ENCODE results near the gene CAPN6.

CAPN6 gene

DNA sequence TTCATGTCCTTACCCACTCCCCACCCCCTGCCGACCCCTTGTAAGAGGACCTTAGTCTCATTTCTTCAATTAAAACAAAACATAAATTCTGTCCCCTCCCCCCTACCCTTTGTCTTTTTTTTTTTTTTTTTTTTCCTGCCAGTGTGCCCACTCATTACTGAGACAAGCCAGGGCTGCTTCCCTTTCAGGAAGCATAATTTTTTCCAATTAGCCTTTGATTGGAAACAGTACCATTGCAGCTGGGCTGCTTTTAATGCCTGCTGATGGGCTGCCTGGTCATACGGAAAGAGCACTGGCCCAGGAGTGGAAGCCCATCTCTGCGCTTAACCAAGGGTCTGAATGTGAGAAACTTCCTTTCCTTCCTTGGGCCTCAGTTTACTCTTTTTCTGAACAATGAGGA is 18.6 kb upstream of the CAPN6 start:
- no peak overlapping the region for H3K4me3 ChIP-seq (replicated peaks; ENCODE audit: insufficient read depth, low read length)
- no peak overlapping the region for H3K27ac ChIP-seq (replicated peaks)

GRCh38 chrX:111284631-111285293 is 14.5 kb upstream of the CAPN6 start:
- TF ChIP-seq POLR2AphosphoS5 (IDR thresholded peaks at IDR 0.05; ENCODE audit: low read depth) (no peak), GABPA (IDR thresholded peaks at IDR 0.05; ENCODE audit: low read depth) (no peak), SPI1 (IDR thresholded peaks at IDR 0.05; ENCODE audit: borderline replicate concordance, low read depth) (no peak)
- TF ChIP-seq, protein P1, sequence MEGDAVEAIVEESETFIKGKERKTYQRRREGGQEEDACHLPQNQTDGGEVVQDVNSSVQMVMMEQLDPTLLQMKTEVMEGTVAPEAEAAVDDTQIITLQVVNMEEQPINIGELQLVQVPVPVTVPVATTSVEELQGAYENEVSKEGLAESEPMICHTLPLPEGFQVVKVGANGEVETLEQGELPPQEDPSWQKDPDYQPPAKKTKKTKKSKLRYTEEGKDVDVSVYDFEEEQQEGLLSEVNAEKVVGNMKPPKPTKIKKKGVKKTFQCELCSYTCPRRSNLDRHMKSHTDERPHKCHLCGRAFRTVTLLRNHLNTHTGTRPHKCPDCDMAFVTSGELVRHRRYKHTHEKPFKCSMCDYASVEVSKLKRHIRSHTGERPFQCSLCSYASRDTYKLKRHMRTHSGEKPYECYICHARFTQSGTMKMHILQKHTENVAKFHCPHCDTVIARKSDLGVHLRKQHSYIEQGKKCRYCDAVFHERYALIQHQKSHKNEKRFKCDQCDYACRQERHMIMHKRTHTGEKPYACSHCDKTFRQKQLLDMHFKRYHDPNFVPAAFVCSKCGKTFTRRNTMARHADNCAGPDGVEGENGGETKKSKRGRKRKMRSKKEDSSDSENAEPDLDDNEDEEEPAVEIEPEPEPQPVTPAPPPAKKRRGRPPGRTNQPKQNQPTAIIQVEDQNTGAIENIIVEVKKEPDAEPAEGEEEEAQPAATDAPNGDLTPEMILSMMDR (IDR thresholded peaks at IDR 0.05; ENCODE audit: insufficient read depth, low read length), result no peak
- TF ChIP-seq, protein P2, sequence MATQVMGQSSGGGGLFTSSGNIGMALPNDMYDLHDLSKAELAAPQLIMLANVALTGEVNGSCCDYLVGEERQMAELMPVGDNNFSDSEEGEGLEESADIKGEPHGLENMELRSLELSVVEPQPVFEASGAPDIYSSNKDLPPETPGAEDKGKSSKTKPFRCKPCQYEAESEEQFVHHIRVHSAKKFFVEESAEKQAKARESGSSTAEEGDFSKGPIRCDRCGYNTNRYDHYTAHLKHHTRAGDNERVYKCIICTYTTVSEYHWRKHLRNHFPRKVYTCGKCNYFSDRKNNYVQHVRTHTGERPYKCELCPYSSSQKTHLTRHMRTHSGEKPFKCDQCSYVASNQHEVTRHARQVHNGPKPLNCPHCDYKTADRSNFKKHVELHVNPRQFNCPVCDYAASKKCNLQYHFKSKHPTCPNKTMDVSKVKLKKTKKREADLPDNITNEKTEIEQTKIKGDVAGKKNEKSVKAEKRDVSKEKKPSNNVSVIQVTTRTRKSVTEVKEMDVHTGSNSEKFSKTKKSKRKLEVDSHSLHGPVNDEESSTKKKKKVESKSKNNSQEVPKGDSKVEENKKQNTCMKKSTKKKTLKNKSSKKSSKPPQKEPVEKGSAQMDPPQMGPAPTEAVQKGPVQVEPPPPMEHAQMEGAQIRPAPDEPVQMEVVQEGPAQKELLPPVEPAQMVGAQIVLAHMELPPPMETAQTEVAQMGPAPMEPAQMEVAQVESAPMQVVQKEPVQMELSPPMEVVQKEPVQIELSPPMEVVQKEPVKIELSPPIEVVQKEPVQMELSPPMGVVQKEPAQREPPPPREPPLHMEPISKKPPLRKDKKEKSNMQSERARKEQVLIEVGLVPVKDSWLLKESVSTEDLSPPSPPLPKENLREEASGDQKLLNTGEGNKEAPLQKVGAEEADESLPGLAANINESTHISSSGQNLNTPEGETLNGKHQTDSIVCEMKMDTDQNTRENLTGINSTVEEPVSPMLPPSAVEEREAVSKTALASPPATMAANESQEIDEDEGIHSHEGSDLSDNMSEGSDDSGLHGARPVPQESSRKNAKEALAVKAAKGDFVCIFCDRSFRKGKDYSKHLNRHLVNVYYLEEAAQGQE (IDR thresholded peaks at IDR 0.05; ENCODE audit: insufficient replicate concordance, low read depth), result no peak
- no peak for DNase-seq (ENCODE audit: low read depth in 1 of 2, low spot score in 1 of 2)
- no peak overlapping the region for H3K4me3 ChIP-seq (replicated peaks; ENCODE audit: insufficient read depth, low read length)
- H3K27me3 ChIP-seq (ENCODE audit: insufficient read depth, poor library complexity, severe bottlenecking), result peaks cover 2% of the 10 kb centered on the region
- no peak overlapping the region for H3K27ac ChIP-seq (replicated peaks)

More for the DNA sequence above, 18.6 kb upstream of the CAPN6 start:
- no peaks in the 10 kb centered on the region for H3K27me3 ChIP-seq (ENCODE audit: insufficient read depth, poor library complexity, severe bottlenecking)
- no peak for DNase-seq (ENCODE audit: low read depth in 1 of 2, low spot score in 1 of 2)
- no peak for TF ChIP-seq POLR2AphosphoS5 (IDR thresholded peaks at IDR 0.05; ENCODE audit: low read depth)

GRCh38 chrX:111283446-111283845 is 13.2 kb upstream of the CAPN6 start:
- TF ChIP-seq POLR2AphosphoS5 (IDR thresholded peaks at IDR 0.05; ENCODE audit: low read depth) (no peak), SPI1 (IDR thresholded peaks at IDR 0.05; ENCODE audit: borderline replicate concordance, low read depth) (no peak), GABPA (IDR thresholded peaks at IDR 0.05; ENCODE audit: low read depth) (no peak)
- TF ChIP-seq, protein P1 (IDR thresholded peaks at IDR 0.05; ENCODE audit: insufficient read depth, low read length), result no peak
- TF ChIP-seq, protein P2 (IDR thresholded peaks at IDR 0.05; ENCODE audit: insufficient replicate concordance, low read depth), result no peak
- H3K4me3 ChIP-seq (replicated peaks; ENCODE audit: insufficient read depth, low read length), result no peak overlapping the region

DNA sequence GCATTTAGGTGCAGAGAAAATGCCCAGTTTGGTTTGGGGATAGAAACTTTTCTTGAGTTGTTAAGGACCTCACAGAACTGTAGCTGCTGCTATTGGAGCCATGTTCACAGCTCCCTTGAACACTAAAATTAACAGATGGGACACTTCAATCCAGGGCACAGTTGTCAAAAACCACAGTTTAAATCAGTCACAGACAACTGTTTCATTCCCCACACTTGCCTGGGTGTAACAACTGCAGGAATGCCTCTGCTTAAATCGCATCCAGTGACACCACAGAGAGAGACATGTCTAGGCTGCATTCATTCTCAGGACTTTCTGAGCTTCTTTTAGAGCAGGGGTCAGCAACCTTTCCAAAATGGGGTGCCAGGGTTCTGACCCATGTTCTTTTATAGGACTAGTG is 12.7 kb upstream of the CAPN6 start:
- TF ChIP-seq, protein P1 (IDR thresholded peaks at IDR 0.05; ENCODE audit: insufficient read depth, low read length), result no peak
- TF ChIP-seq POLR2AphosphoS5 (IDR thresholded peaks at IDR 0.05; ENCODE audit: low read depth) (no peak), SPI1 (IDR thresholded peaks at IDR 0.05; ENCODE audit: borderline replicate concordance, low read depth) (no peak), GABPA (IDR thresholded peaks at IDR 0.05; ENCODE audit: low read depth) (no peak)
- TF ChIP-seq, protein P2 (IDR thresholded peaks at IDR 0.05; ENCODE audit: insufficient replicate concordance, low read depth), result no peak
- no peak for DNase-seq (ENCODE audit: low read depth in 1 of 2, low spot score in 1 of 2)
- Histone ChIP-seq H3K27ac (replicated peaks) (no peak overlapping the region), H3K27me3 (ENCODE audit: insufficient read depth, poor library complexity, severe bottlenecking) (peaks cover 2% of the 10 kb centered on the region), H3K4me3 (replicated peaks; ENCODE audit: insufficient read depth, low read length) (no peak overlapping the region)

More at GRCh38 chrX:111283446-111283845, 13.2 kb upstream of the CAPN6 start:
- H3K27ac ChIP-seq (replicated peaks), result no peak overlapping the region
- no peak for DNase-seq (ENCODE audit: low read depth in 1 of 2, low spot score in 1 of 2)
- peaks cover 2% of the 10 kb centered on the region for H3K27me3 ChIP-seq (ENCODE audit: insufficient read depth, poor library complexity, severe bottlenecking)
